ENCODE measurements around the gene PRCC. TPM values are rescaled to one million over a fixed set of nuclear protein-coding genes. Genes with fewer than 3 reads are reported as not detected.

Gene PRCC
- total RNA-seq, 2 donors from 2014 or later = 32.0 to 46.2 TPM

- ATAC-seq = no peak
- intact Hi-C loops (cut with DNase I) = no loop called here
- DNase-seq = no peak
Measured at GRCh38 chr1:156806512-156807440, 39.4 kb downstream of the PRCC start.

- intact Hi-C loops (cut with DNase I) = no loop called here
- no peak for ATAC-seq
- DNase-seq = no peak
Measured at GRCh38 chr1:156807627-156808026, 40.3 kb downstream of the PRCC start.

GRCh38 chr1:156808186-156809030, 41.1 kb downstream of the PRCC start:
- ATAC-seq (no peak), DNase-seq (no peak)
- intact Hi-C loops (cut with DNase I) = no loop called here

- ATAC-seq (no peak), DNase-seq (no peak)
- intact Hi-C loops (cut with DNase I) = no loop called here
Measured at GRCh38 chr1:156809281-156809680, 41.9 kb downstream of the PRCC start.

- intact Hi-C loops (cut with DNase I) = no loop called here
- DNase-seq (no peak), ATAC-seq (no peak)
Measured at GRCh38 chr1:156809711-156810366, 42.5 kb downstream of the PRCC start.

- ATAC-seq (no peak), DNase-seq (no peak)
- intact Hi-C loops (cut with DNase I) = no loop called here
Measured at GRCh38 chr1:156811168-156811567, 43.8 kb downstream of the PRCC start.

GRCh38 chr1:156812293-156812990, 45.1 kb downstream of the PRCC start:
- ATAC-seq (no peak), DNase-seq (no peak)
- intact Hi-C loops (cut with DNase I) = no loop called here

- ATAC-seq (no peak), DNase-seq (no peak)
- intact Hi-C loops (cut with DNase I) = no loop called here
Measured at GRCh38 chr1:156813298-156813697, 46.0 kb downstream of the PRCC start.

GRCh38 chr1:156813750-156814570, 46.6 kb downstream of the PRCC start:
- DNase-seq (peak; percentile 76), ATAC-seq (peak; percentile 67 to 75)
- intact Hi-C loops (cut with DNase I) = no loop called here

- intact Hi-C loops (cut with DNase I) = no loop called here
- DNase-seq (peak; percentile 34), ATAC-seq (peak in 1 of 2 donors; percentile 26)
Measured at GRCh38 chr1:156814571-156815260, 47.4 kb downstream of the PRCC start.

- peak; percentile 78 to 83 for ATAC-seq
- intact Hi-C loops (cut with DNase I) = no loop called here
- peak; percentile 73 for DNase-seq
Measured at GRCh38 chr1:156815307-156815826, 48.0 kb downstream of the PRCC start.

- ATAC-seq (no peak), DNase-seq (no peak)
- intact Hi-C loops (cut with DNase I) = no loop called here
Measured at GRCh38 chr1:156815961-156816422, 48.7 kb downstream of the PRCC start.

GRCh38 chr1:156816561-156817328, 49.4 kb downstream of the PRCC start, which contains the start of gene SH2D2A:
Gene SH2D2A (minus strand): TSS chr1:156816848. CDS start chr1:156816708, 140 bp downstream.
- intact Hi-C loops (cut with DNase I) = no loop called here
- ATAC-seq (peak; percentile 46 to 62), DNase-seq (peak; percentile 71)

- intact Hi-C loops (cut with DNase I) = no loop called here
- DNase-seq (no peak), ATAC-seq (peak in 1 of 2 donors; percentile 20)
Measured at GRCh38 chr1:156821801-156822200, 54.5 kb downstream of the PRCC start.

- DNase-seq = no peak
- no peak for ATAC-seq
- intact Hi-C loops (cut with DNase I) = no loop called here
Measured at GRCh38 chr1:156822680-156823079, 55.3 kb downstream of the PRCC start.

- intact Hi-C loops (cut with DNase I) = no loop called here
- no peak for DNase-seq
- no peak for ATAC-seq
Measured at GRCh38 chr1:156823210-156823790, 56.0 kb downstream of the PRCC start.
